HFFc6 (cell line): ENCODE data around the gene GNB4. TPM values are rescaled to one million over a fixed set of nuclear protein-coding genes. Genes with fewer than 3 reads are reported as not detected.
A peak's percentile ranks its signal among the peaks of the same experiment; 100 is the strongest.

Experiments used
- DNase-seq: peaks from one replicate; pipeline ENCODE4 v3.0.0-alpha.2; 2018
- H3K27ac Mint-ChIP-seq: 2 replicates; pipeline ENCODE4 v1.8.0; 2020; ENCODE audit warnings: mild to moderate bottlenecking, mixed read lengths
- H3K27me3 Mint-ChIP-seq: 2 replicates; pipeline ENCODE4 v1.8.0; 2021; ENCODE audit warnings: mild to moderate bottlenecking, moderate library complexity, mixed read lengths; ENCODE audit not compliant: insufficient read depth
- H3K36me3 Mint-ChIP-seq: 2 replicates; pipeline ENCODE4 v1.8.0; 2021; ENCODE audit warnings: low read depth, mixed read lengths
- H3K4me1 Mint-ChIP-seq: 2 replicates; pipeline ENCODE4 v1.8.0; 2020; ENCODE audit warnings: low read depth, mixed read lengths
- H3K4me3 Mint-ChIP-seq: 2 replicates; pipeline ENCODE4 v1.8.0; 2020; ENCODE audit warnings: mild to moderate bottlenecking, moderate library complexity, mixed read lengths
- H3K9me3 Mint-ChIP-seq: 2 replicates; pipeline ENCODE4 v1.8.0; 2020; ENCODE audit warnings: mild to moderate bottlenecking, mixed read lengths
- CTCF ChIP-seq: fragments of 200-600 bp; sonication (generic); IDR thresholded peaks from 2 replicates; pipeline ENCODE4 v1.5.0; 2021; ENCODE audit warnings: antibody characterized with exemption, mild to moderate bottlenecking
- total RNA-seq, 6 experiments: library from RNA; stranded (reverse); fragmentation: NEBNext Ultra II Directional; extraction: Animal tissue kit (Norgen Biotek cat#: 25700); gene quantifications; 2 replicates in 1 of 6; 3 replicates in 5 of 6; pipeline ENCODE4 v1.2.3, GENCODE V29; 2021

GNB4 gene
- total RNA-seq, 6 experiments from 2014 or later = 40.8 to 51.0 (median 46.3) TPM

GRCh38 chr3:179463319-179463718 is 12.0 kb upstream of the GNB4 start:
- no peak for DNase-seq
- Mint-ChIP-seq H3K36me3 (no peaks in the 10 kb centered on the region), H3K27ac (no peak overlapping the region), H3K27me3 (peaks cover 2% of the 10 kb centered on the region; the same call in 1 of the 2 replicates), H3K4me3 (no peak overlapping the region), H3K4me1 (no peaks in the 10 kb centered on the region), H3K9me3 (no peaks in the 10 kb centered on the region)
- TF ChIP-seq CTCF = no peak

- Mint-ChIP-seq H3K27me3 (peaks cover 2% of the 10 kb centered on the region; the same call in 1 of the 2 replicates), H3K9me3 (no peaks in the 10 kb centered on the region), H3K4me3 (no peak overlapping the region), H3K36me3 (no peaks in the 10 kb centered on the region), H3K27ac (no peak overlapping the region), H3K4me1 (peaks cover 24% of the 10 kb centered on the region)
- TF ChIP-seq CTCF = no peak
- DNase-seq = no peak
Measured at GRCh38 chr3:179460260-179460659, 9.0 kb upstream of the GNB4 start.

- Mint-ChIP-seq H3K9me3 (no peaks in the 10 kb centered on the region), H3K27ac (no peak overlapping the region), H3K4me1 (peaks cover 47% of the 10 kb centered on the region), H3K4me3 (no peak overlapping the region), H3K27me3 (peaks cover 2% of the 10 kb centered on the region; the same call in 1 of the 2 replicates), H3K36me3 (no peaks in the 10 kb centered on the region)
- DNase-seq = no peak
- no peak for TF ChIP-seq CTCF
Measured at GRCh38 chr3:179455954-179456353, 4.7 kb upstream of the GNB4 start.

- Mint-ChIP-seq H3K36me3 (no peaks in the 10 kb centered on the region), H3K9me3 (no peaks in the 10 kb centered on the region), H3K27me3 (peaks cover 4% of the 10 kb centered on the region; the same call in 1 of the 2 replicates), H3K4me1 (peaks cover 47% of the 10 kb centered on the region), H3K4me3 (no peak overlapping the region), H3K27ac (no peak overlapping the region)
- TF ChIP-seq CTCF = no peak
- peak; percentile 37 for DNase-seq
Measured at GRCh38 chr3:179454887-179455286, 3.6 kb upstream of the GNB4 start.

- no peak for TF ChIP-seq CTCF
- Mint-ChIP-seq H3K9me3 (no peaks in the 10 kb centered on the region), H3K36me3 (no peaks in the 10 kb centered on the region), H3K4me3 (no peak overlapping the region), H3K27me3 (peaks cover 4% of the 10 kb centered on the region; the same call in 1 of the 2 replicates), H3K27ac (0 out of 2 replicates have a peak overlapping the region, but pooled peaks have one; percentile 7), H3K4me1 (peaks cover 56% of the 10 kb centered on the region)
- no peak for DNase-seq
Measured at GRCh38 chr3:179453967-179454366, 2.7 kb upstream of the GNB4 start.

- H3K27me3 Mint-ChIP-seq = peaks cover 4% of the 10 kb centered on the region; the same call in 1 of the 2 replicates
- no peak for DNase-seq
- peak overlapping the region; percentile 82; the same call in 1 of the 2 replicates for H3K4me3 Mint-ChIP-seq
- peaks cover 66% of the 10 kb centered on the region for H3K4me1 Mint-ChIP-seq
- TF ChIP-seq CTCF = no peak
- H3K36me3 Mint-ChIP-seq = peaks cover 1% of the 10 kb centered on the region
- H3K9me3 Mint-ChIP-seq = no peaks in the 10 kb centered on the region
- peak overlapping the region; percentile 86; the same call in 1 of the 2 replicates for H3K27ac Mint-ChIP-seq
Measured at GRCh38 chr3:179452872-179453271, 1.6 kb upstream of the GNB4 start.
